ENCODE measurements around the gene RBM34. TPM values are rescaled to one million over a fixed set of nuclear protein-coding genes. Genes with fewer than 3 reads are reported as not detected.

Gene RBM34
- total and polyA plus RNA-seq, 10 of the 15 experiments (the other 5 are each of a cell fraction or from before 2014, with no cell fraction given): 46.4 to 132 (median 109) TPM

- TF ChIP-seq ZBTB40 (IDR thresholded peaks at IDR 0.05; ENCODE audit: borderline replicate concordance) (no peak), ZNF24 (IDR thresholded peaks at IDR 0.05) (no peak), PKNOX1 (IDR thresholded peaks at IDR 0.05) (no peak), HCFC1 (IDR thresholded peaks at IDR 0.05; ENCODE audit: low read length) (no peak), ZNF384 (IDR thresholded peaks at IDR 0.05; ENCODE audit: borderline replicate concordance, low read depth, low read length) (no peak), JUND (IDR thresholded peaks at IDR 0.05; ENCODE audit: low read depth, low read length) (no peak)
- TF ChIP-seq, protein P1, sequence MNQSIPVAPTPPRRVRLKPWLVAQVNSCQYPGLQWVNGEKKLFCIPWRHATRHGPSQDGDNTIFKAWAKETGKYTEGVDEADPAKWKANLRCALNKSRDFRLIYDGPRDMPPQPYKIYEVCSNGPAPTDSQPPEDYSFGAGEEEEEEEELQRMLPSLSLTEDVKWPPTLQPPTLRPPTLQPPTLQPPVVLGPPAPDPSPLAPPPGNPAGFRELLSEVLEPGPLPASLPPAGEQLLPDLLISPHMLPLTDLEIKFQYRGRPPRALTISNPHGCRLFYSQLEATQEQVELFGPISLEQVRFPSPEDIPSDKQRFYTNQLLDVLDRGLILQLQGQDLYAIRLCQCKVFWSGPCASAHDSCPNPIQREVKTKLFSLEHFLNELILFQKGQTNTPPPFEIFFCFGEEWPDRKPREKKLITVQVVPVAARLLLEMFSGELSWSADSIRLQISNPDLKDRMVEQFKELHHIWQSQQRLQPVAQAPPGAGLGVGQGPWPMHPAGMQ (IDR thresholded peaks at IDR 0.05; ENCODE audit: borderline replicate concordance): no peak
Measured at GRCh38 chr1:235168375-235168774, 7.3 kb upstream of the RBM34 start (continued).

Data from GM12878 (cell line).